COLO829 (cell line): ENCODE results near the gene TCEA2.
"Not testable (repeated sequence)": the region's sequence is repeated elsewhere in the genome, so short reads cannot be mapped to it uniquely, and the experiment has no call there.

ENCODE experiments used
- DNase-seq: peaks from one replicate; pipeline ENCODE4 v3.0.0; 2012; ENCODE audit warnings: low spot score

TCEA2 gene

GRCh38 chr20:64077876-64078551 is 15.0 kb downstream of the TCEA2 start:
- no peak for DNase-seq

- DNase-seq, result no peak
Measured at GRCh38 chr20:64078934-64079272, 15.9 kb downstream of the TCEA2 start.

- DNase-seq, result no peak
Measured at GRCh38 chr20:64079273-64080012, 16.4 kb downstream of the TCEA2 start, which contains the start of gene RGS19. RGS19 (minus strand) TSS chr20:64079518; CDS start chr20:64076886, 2,632 bp downstream.

- no peak for DNase-seq
Measured at GRCh38 chr20:64080013-64080812, 17.2 kb downstream of the TCEA2 start, which contains the start of gene OPRL1. OPRL1 (plus strand) TSS chr20:64080082; CDS start chr20:64092721, 12,639 bp downstream.

GRCh38 chr20:64080813-64081623 is 18.0 kb downstream of the TCEA2 start:
- DNase-seq, result no peak

GRCh38 chr20:64081624-64081964 is 18.6 kb downstream of the TCEA2 start:
- no peak for DNase-seq

- DNase-seq, result no peak
Measured at GRCh38 chr20:64082126-64082731, 19.2 kb downstream of the TCEA2 start.

GRCh38 chr20:64082820-64083377 is 19.9 kb downstream of the TCEA2 start:
- DNase-seq, result no peak

- no peak for DNase-seq
Measured at GRCh38 chr20:64083378-64083803, 20.4 kb downstream of the TCEA2 start.

GRCh38 chr20:64083804-64084684 is 21.0 kb downstream of the TCEA2 start, which contains the start of gene LKAAEAR1:
LKAAEAR1 (minus strand) TSS chr20:64084398; CDS start chr20:64084219, 179 bp downstream.
- no peak for DNase-seq

GRCh38 chr20:64084685-64085152 is 21.7 kb downstream of the TCEA2 start:
- DNase-seq, result no peak

- no peak for DNase-seq
Measured at GRCh38 chr20:64086801-64087200, 23.8 kb downstream of the TCEA2 start.

GRCh38 chr20:64087226-64087825 is 24.3 kb downstream of the TCEA2 start:
- DNase-seq, result not testable (repeated sequence)

- DNase-seq, result not testable (repeated sequence)
Measured at GRCh38 chr20:64088586-64088985, 25.6 kb downstream of the TCEA2 start.

GRCh38 chr20:64090165-64090564 is 27.2 kb downstream of the TCEA2 start:
- no peak for DNase-seq

GRCh38 chr20:64091340-64091739 is 28.3 kb downstream of the TCEA2 start:
- DNase-seq, result no peak

- DNase-seq, result no peak
Measured at GRCh38 chr20:64091770-64092169, 28.8 kb downstream of the TCEA2 start.

- DNase-seq, result no peak
Measured at GRCh38 chr20:64092258-64093012, 29.4 kb downstream of the TCEA2 start.
